Measurements from ENCODE around the gene XAF1.
"Not testable (repeated sequence)": the region's sequence is repeated elsewhere in the genome, so short reads cannot be mapped to it uniquely, and the experiment has no call there.

Gene XAF1

DNA sequence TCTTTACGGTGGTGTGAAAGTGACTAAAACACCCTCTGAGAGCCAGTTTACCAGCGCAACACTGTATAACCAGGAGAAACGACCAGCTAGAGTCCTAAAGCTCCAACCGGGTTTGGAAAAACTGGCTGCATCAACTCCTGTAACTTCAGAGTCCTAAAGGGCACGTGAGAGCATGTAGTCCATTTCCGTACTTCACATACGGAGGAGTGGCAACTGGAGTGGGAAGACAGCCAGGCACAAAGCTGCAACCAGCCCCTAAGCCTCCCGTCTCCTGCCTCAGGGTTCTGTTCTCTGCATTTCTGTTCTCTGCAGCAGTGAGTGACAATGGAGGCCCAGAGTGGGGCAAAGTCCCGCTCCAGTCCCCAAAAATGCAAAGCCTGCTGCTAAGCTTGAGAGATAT, 56.4 kb downstream of the XAF1 start:
- CTCF ChIA-PET, result interaction anchor here (0.7 to 1.0 kb wide), 2 partner anchors 30 to 63 kb away, joined by 3 to 4 read pairs; no protein-coding TSS in a partner anchor
- WGBS (ENCODE audit: insufficient coverage), result 87% methylated on average over 9 of the region's 9 CpGs
- DNase-seq, result no peak

DNA sequence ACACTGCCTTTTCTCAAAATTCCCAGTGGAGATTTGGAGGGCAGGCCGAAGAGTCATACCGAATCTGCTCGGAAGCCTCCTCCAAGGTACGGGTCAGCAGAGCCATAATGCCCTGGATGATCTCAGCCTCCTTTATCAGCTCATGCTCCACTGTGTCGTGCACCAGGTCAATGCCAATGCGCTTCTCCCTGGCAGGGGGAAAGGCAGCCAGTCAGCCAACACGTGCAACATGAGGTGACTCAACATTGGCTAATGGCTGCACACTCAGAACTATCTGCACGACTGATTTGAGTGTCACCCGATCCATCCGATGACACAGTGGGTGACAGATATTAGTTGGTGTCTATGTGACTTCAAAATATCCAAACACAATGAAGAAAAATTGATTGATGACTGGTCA, 59.9 kb downstream of the XAF1 start:
- 88% methylated on average over 8 of the region's 10 CpGs for WGBS (ENCODE audit: insufficient coverage)
- peaks cover 0 to 8% (median 3%) of the 10 kb centered on the region in 5 experiments for H3K27me3 ChIP-seq (replicated peaks in 2 of 5; ENCODE audit: control insufficient read depth in 4 of 5, insufficient read depth in 5 of 5, low read length in 4 of 5)
- H3K9me3 ChIP-seq (ENCODE audit: control extremely low read depth in 1 of 5, control insufficient read depth in 4 of 5, insufficient read depth in 2 of 5, low read depth in 1 of 5, low read length in 4 of 5), result peaks cover 0 to 3% (median 0%) of the 10 kb centered on the region in 5 experiments
- no peak for DNase-seq
- H3K4me1 ChIP-seq (ENCODE audit: control extremely low read depth in 1 of 4, control insufficient read depth in 4 of 4, insufficient read depth in 4 of 4, low read length in 3 of 4), result no peaks in the 10 kb centered on the region
- POLR2A ChIA-PET, result no interaction called here
- no peak overlapping the region for H3K27ac ChIP-seq (ENCODE audit: insufficient read depth in 1 of 2, low read depth in 1 of 2, low read length in 2 of 2, poor library complexity in 1 of 2, severe bottlenecking in 2 of 2)
- CTCF ChIA-PET, result no interaction called here
- no peaks in the 10 kb centered on the region for H3K36me3 ChIP-seq (ENCODE audit: control insufficient read depth in 4 of 4, insufficient read depth in 4 of 4, low read length in 3 of 4)
- H3K4me3 ChIP-seq (ENCODE audit: control insufficient read depth in 1 of 7, extremely low read depth in 1 of 7, insufficient read depth in 4 of 7, low read depth in 2 of 7, low read length in 6 of 7), result no peak overlapping the region

More for the DNA sequence above, 56.4 kb downstream of the XAF1 start:
- Histone ChIP-seq H3K4me3 (ENCODE audit: control insufficient read depth in 1 of 7, extremely low read depth in 1 of 7, insufficient read depth in 4 of 7, low read depth in 2 of 7, low read length in 6 of 7) (no peak overlapping the region), H3K9me3 (ENCODE audit: control extremely low read depth in 1 of 5, control insufficient read depth in 4 of 5, insufficient read depth in 2 of 5, low read depth in 1 of 5, low read length in 4 of 5) (no peaks in the 10 kb centered on the region), H3K27ac (ENCODE audit: insufficient read depth in 1 of 2, low read depth in 1 of 2, low read length in 2 of 2, poor library complexity in 1 of 2, severe bottlenecking in 2 of 2) (no peak overlapping the region), H3K36me3 (ENCODE audit: control insufficient read depth in 4 of 4, insufficient read depth in 4 of 4, low read length in 3 of 4) (no peaks in the 10 kb centered on the region), H3K27me3 (replicated peaks in 2 of 5; ENCODE audit: control insufficient read depth in 4 of 5, insufficient read depth in 5 of 5, low read length in 4 of 5) (peaks cover 0 to 8% (median 0%) of the 10 kb centered on the region in 5 experiments), H3K4me1 (ENCODE audit: control extremely low read depth in 1 of 4, control insufficient read depth in 4 of 4, insufficient read depth in 4 of 4, low read length in 3 of 4) (no peaks in the 10 kb centered on the region)
- POLR2A ChIA-PET, result no interaction called here

DNA sequence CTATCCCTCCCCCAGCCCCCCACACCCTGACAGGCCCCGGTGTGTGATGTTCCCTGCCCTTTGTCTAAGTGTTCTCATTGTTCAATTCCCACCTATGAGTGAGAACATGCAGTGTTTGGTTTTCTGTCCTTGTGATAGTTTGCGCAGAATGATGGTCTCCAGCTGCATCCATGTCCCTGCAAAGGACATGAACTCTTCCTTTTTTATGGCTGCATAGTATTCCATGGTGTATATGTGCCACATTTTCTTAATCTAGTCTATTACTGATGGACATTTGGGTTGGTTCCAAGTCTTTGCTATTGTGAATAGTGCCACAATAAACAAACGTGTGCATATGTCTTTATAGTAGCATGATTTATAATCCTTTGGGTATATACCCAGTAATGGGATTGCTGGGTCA, 60.5 kb downstream of the XAF1 start:
- H3K4me3 ChIP-seq (ENCODE audit: control insufficient read depth in 1 of 7, extremely low read depth in 1 of 7, insufficient read depth in 4 of 7, low read depth in 2 of 7, low read length in 6 of 7); H3K27ac ChIP-seq (ENCODE audit: insufficient read depth in 1 of 2, low read depth in 1 of 2, low read length in 2 of 2, poor library complexity in 1 of 2, severe bottlenecking in 2 of 2); H3K4me1 ChIP-seq (ENCODE audit: control extremely low read depth in 1 of 4, control insufficient read depth in 4 of 4, insufficient read depth in 4 of 4, low read length in 3 of 4); DNase-seq; CTCF ChIA-PET; H3K36me3 ChIP-seq (ENCODE audit: control insufficient read depth in 4 of 4, insufficient read depth in 4 of 4, low read length in 3 of 4); H3K9me3 ChIP-seq (ENCODE audit: control extremely low read depth in 1 of 5, control insufficient read depth in 4 of 5, insufficient read depth in 2 of 5, low read depth in 1 of 5, low read length in 4 of 5); POLR2A ChIA-PET; H3K27me3 ChIP-seq (replicated peaks in 2 of 5; ENCODE audit: control insufficient read depth in 4 of 5, insufficient read depth in 5 of 5, low read length in 4 of 5): not testable (repeated sequence)
- whole genome bisulfite sequencing (ENCODE audit: insufficient coverage), result no CpG with 5 or more reads among the region's 3 CpGs

DNA sequence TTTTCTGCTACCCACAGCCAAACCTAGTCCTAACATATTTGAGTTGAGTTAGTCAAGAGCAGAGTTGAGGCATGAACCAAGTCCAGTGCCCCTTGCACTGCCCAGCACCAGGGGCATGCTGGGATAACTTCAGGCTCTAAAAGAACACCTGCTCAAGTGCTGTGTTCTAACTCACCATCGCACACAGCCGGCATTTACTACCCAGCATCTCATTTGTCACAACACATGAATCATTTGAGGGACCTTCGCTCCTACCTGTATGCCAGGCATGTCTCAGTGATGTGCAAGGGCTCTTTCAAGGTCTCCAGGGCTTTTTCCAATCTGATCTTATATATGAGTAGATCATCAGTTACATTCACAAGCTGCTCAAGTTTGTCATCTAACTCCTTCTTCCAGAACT, 63.1 kb downstream of the XAF1 start:
- WGBS (ENCODE audit: insufficient coverage), result 100% methylated on average over 2 of the region's 3 CpGs
- no peaks in the 10 kb centered on the region for H3K36me3 ChIP-seq (ENCODE audit: control insufficient read depth in 4 of 4, insufficient read depth in 4 of 4, low read length in 3 of 4)
- POLR2A ChIA-PET, result no interaction called here
- no peaks in the 10 kb centered on the region for H3K4me1 ChIP-seq (ENCODE audit: control extremely low read depth in 1 of 4, control insufficient read depth in 4 of 4, insufficient read depth in 4 of 4, low read length in 3 of 4)
- DNase-seq, result no peak
- H3K27me3 ChIP-seq (replicated peaks in 2 of 5; ENCODE audit: control insufficient read depth in 4 of 5, insufficient read depth in 5 of 5, low read length in 4 of 5), result peaks cover 0 to 9% (median 3%) of the 10 kb centered on the region in 5 experiments
- no peak overlapping the region for H3K4me3 ChIP-seq (ENCODE audit: control insufficient read depth in 1 of 7, extremely low read depth in 1 of 7, insufficient read depth in 4 of 7, low read depth in 2 of 7, low read length in 6 of 7)
- H3K27ac ChIP-seq (ENCODE audit: insufficient read depth in 1 of 2, low read depth in 1 of 2, low read length in 2 of 2, poor library complexity in 1 of 2, severe bottlenecking in 2 of 2), result no peak overlapping the region
- H3K9me3 ChIP-seq (ENCODE audit: control extremely low read depth in 1 of 5, control insufficient read depth in 4 of 5, insufficient read depth in 2 of 5, low read depth in 1 of 5, low read length in 4 of 5), result peaks cover 0 to 3% (median 0%) of the 10 kb centered on the region in 5 experiments
- CTCF ChIA-PET, result no interaction called here

DNA sequence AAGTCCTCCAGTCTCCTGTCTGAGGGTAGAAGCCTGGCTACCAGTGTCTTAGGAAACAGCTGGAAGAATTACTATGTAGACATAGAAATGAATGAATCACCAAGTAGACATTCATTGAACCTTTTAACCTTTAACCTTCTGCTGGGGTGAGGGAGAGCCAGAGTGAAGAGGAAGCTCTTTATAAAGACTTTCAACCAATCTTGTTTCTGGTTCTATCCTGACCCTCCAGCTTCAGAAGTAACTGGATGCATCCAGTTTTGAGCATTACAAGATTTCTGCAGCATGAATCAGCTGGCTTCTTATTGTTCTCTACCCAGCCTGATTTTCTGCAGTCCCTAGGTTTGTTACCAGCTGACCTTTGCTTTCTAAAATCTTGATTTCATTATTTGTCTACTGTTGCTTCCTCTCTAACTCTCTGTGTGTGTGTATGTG, 67.2 kb downstream of the XAF1 start:
- DNase-seq, result no peak
- no peaks in the 10 kb centered on the region for H3K4me1 ChIP-seq (ENCODE audit: control extremely low read depth in 1 of 4, control insufficient read depth in 4 of 4, insufficient read depth in 4 of 4, low read length in 3 of 4)
- ChIA-PET POLR2A (no interaction called here), CTCF (no interaction called here)
- no peaks in the 10 kb centered on the region for H3K36me3 ChIP-seq (ENCODE audit: control insufficient read depth in 4 of 4, insufficient read depth in 4 of 4, low read length in 3 of 4)
- no peak overlapping the region for H3K27ac ChIP-seq (ENCODE audit: insufficient read depth in 1 of 2, low read depth in 1 of 2, low read length in 2 of 2, poor library complexity in 1 of 2, severe bottlenecking in 2 of 2)
- no peak overlapping the region for H3K4me3 ChIP-seq (ENCODE audit: control insufficient read depth in 1 of 7, extremely low read depth in 1 of 7, insufficient read depth in 4 of 7, low read depth in 2 of 7, low read length in 6 of 7)
- peaks cover 0 to 6% (median 2%) of the 10 kb centered on the region in 5 experiments for H3K27me3 ChIP-seq (replicated peaks in 2 of 5; ENCODE audit: control insufficient read depth in 4 of 5, insufficient read depth in 5 of 5, low read length in 4 of 5)
- H3K9me3 ChIP-seq (ENCODE audit: control extremely low read depth in 1 of 5, control insufficient read depth in 4 of 5, insufficient read depth in 2 of 5, low read depth in 1 of 5, low read length in 4 of 5), result peaks cover 0 to 3% (median 0%) of the 10 kb centered on the region in 5 experiments

All from common myeloid progenitor, CD34-positive (primary cell).